Measurements from ENCODE around the gene KRTAP3-3.
"Not testable (repeated sequence)": the region's sequence is repeated elsewhere in the genome, so short reads cannot be mapped to it uniquely, and the experiment has no call there.

Gene KRTAP3-3

DNA sequence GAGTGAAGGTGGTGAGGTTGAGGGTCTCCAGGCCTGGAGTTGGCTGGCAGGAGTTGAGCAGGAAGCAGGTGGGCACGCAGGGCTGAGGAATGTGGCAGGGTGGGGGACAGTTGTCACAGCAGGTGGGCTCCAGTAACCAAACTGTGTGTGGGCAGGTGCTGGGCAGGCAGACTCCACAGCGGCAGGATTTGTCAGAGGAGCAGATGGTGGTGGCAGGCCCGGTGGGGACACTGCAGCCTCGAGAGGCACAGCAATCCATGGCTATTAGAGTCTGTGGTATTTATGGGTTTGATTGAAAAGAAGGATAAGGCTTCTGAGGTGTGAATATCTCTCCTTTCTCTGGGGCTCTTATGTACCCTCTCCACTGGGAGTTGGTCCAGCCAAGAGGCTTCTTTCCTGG is at the start of gene KRTAP3-3:
Gene KRTAP3-3, minus strand, starts transcription at position 326 of the 400 bp plus-strand sequence. Its CDS starts 67 bp downstream, at position 259.
- FAIRE-seq = no peak

DNA sequence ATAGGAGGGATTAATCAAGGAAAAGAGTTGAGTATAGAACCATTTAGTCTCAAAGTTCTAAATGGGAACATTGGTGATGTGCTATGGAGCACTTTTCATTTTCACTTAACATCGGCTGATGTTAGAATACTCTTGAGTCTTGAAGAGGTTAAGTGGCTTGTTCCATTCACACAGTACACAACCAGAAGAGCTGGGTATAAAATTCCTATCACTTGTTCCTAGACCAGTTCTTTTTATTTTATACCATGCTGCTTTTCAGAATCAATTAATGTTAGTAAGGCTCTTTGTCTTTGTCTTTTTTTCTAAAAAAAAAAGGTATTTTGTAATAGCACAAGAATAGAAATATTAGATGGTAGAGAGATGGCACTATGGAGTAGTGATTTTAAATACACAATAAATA is 49.0 kb upstream of the KRTAP3-3 start:
- no peak for FAIRE-seq

DNA sequence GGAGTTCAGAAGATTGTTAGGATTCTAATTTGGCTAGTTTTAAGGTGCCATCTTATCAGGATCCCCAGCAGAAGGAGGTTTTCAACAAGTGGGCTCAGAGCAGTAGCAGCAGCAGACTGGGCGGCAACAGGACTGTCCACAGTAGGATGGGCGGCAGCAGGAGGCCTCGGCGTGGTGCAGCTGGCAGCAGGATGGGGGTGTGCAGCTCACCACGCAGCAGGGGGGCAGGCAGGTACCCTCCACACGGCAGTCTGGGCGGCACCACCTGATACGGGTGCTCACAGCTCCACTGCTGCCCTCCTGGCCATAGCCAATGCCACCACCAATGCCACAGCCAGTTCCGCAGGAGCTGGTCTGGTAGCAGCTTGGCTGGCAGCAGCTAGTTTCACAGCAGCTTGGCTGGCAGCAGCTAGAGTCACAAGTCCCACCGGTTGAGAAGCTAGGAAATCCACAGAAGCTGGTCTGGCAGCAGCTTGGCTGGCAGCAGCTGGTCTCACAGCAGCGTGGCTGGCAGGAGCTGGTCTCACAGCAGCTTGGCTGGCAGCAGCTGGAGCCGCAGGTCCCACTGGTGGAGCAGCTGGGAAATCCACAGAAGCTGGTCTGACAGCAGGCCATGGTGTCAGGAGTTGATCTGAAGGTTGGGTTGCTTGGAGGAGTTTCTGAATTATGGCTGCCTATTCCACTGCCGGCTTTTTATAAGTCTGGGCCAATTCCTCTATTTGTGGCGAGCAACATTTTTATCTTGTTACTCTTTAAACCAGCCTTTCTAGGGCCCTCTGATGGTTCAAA is 47.0 kb upstream of the KRTAP3-3 start, which contains the start of gene KRTAP1-1:
Gene KRTAP1-1, minus strand, starts transcription at position 668 of the 789 bp plus-strand sequence. Its CDS starts 53 bp downstream, at position 615.
- not testable (repeated sequence) for FAIRE-seq

DNA sequence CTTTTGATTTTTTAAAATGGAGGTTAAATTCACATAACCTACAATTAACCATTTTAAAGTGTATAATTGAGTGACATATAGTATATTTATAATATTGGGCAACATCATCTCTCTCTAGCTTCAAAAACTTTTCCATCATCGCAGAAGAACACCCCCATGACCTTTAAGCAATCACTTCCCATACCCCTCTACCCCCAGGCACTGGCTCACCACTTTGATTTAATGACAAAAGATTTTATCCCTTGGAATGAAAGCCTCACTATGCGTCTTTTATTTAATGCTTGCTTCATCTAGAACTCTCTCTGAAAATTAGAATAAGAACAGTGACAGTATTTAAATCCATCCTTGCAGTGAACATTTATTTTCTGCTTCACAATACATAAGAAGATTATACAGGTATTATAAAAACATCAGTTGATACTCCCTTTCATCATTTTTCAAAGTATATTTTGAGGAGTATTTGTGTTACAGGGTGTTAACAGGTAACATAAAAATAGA is 43.9 kb upstream of the KRTAP3-3 start:
- no peak for FAIRE-seq

DNA sequence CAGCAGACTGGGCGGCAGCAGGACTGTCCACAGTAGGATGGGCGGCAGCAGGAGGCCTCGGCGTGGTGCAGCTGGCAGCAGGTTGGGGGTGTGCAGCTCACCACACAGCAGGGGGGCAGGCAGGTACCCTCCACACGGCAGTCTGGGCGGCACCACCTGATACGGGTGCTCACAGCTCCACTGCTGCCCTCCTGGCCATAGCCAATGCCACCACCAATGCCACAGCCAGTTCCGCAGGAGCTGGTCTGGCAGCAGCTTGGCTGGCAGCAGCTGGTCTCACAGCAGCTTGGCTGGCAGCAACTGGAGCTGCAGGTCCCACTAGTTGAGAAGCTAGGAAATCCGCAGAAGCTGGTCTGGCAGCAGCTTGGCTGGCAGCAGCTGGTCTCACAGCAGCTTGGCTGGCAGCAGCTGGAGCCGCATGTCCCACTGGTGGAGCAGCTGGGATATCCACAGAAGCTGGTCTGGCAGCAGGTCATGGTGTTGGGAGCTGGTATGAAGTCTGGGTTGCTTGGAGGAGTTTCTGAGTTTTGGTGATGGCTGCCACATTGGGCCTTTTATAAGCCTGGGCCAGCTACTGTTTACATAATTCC is 40.5 kb upstream of the KRTAP3-3 start, which contains the start of gene KRTAP1-3:
Gene KRTAP1-3, minus strand, starts transcription at position 529 of the 590 bp plus-strand sequence. Its CDS starts 53 bp downstream, at position 476.
- not testable (repeated sequence) for FAIRE-seq

DNA sequence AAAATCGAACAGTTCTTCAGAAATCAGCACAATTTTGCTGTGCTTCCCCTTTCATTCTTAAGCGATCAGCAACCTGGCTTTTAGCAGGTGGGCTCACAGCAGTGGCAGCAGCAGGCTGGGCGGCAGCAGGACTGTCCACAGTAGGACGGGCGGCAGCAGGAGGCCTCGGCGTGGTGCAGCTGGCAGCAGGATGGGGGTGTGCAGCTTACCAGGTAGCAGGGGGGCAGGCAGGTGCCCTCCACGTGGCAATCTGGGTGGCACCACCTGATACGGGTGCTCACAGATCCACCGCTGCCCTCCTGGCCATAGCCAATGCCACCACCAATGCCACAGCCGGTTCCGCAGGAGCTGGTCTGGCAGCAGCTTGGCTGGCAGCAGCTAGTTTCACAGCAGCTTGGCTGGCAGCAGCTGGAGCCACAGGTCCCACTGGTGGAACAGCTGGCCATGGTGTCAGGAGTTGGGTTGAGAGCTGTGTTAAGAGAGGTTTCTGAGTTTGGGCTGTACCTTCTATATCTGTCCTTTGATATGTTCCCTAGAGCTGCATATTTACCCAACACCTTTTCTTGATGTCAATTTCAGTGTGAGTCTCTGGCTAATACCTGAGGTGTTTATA is 35.8 kb upstream of the KRTAP3-3 start, which contains the start of gene KRTAP1-4:
Gene KRTAP1-4, minus strand, starts transcription at position 563 of the 613 bp plus-strand sequence. Its CDS starts 117 bp downstream, at position 446.
- FAIRE-seq = no peak

DNA sequence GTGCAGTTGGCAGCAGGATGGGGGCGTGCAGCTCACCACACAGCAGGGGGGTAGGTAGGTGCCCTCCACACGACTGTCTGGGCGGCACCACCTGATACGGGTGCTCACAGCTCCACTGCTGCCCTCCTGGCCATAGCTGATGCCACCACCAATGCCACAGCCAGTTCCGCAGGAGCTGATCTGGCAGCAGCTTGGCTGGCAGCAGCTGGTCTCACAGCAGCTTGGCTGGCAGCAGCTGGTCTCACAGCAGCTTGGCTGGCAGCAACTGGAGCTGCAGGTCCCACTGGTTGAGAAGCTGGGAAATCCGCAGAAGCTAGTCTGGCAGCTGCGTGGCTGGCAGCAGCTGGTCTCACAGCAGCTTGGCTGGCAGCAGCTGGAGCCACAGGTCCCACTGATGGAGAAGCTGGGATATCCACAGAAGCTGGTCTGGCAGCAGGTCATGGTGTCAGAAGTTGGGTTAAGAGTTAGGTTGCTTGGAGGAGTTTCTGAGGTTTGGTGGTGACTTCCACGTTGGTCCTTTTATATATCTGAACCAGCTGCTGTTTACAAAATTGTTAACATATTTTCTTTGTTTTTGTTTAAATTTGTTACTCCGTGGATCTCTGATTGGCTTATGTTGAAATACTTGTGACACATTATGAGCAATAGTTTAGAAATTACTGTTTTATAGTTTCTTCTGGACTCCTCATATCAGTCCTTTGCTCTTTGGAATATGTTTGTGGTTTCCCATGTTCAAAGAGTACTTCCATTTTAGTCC is 32.9 kb upstream of the KRTAP3-3 start, which contains the start of gene KRTAP1-5:
Gene KRTAP1-5, minus strand, starts transcription at position 494 of the 757 bp plus-strand sequence. Its CDS starts 53 bp downstream, at position 441.
- no peak for FAIRE-seq

DNA sequence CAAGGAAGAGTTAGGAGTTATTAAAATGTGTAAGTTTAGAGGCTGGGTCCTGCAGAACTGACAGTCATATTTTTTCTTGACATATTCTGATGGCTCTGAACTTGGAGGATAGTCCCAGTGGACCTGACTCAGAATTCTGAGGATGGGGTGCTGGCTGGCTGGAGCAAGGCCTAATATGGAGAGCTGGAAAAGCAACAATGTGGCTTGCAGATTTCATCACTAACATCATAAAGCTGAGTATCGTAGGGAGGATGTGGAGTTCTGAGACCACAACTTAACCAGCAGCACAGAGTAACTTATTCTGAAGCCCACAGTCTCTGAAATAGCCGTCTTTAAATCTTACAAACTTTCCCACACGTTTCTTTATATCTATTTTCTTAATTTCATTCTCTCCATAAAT is 30.7 kb upstream of the KRTAP3-3 start:
- FAIRE-seq = no peak

DNA sequence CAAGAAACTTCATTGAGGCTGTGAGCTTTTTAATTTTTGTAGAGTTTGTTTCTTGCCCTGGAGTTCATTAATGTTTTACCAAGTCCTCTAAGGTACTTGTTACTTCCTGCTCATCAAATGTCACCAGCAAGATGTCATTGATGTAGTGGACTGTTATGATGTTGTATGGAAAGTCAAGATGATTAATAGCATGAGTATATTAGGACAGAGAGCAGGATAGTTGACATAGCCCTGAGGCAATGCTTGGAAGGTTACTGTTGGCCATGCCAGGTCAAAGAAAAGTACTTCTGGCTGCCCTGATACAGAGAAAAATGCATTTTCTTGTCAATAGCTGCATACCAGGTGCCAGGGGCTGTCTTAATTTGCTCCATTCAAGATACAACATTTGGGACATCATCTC is 26.4 kb upstream of the KRTAP3-3 start:
- no peak for FAIRE-seq

DNA sequence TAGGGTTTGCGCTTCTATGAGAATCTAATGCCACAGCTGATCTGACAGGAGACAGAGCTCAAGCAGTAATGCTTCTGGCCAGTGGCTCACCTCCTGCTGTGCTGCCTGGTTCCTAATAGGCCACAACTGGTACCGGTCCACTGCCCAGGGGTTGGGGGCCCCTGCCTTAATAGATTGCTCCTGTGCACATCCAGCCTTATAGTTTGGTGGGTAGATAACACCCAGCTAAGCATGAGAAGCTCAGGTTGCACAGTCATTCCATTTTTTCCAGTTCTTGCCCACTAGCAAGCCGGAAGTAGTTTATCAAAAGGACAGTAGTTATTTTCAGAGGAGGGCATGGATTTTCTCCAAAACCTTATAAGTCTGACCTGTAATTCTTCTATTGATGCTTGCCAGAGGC is 25.5 kb upstream of the KRTAP3-3 start:
- FAIRE-seq = no peak

DNA sequence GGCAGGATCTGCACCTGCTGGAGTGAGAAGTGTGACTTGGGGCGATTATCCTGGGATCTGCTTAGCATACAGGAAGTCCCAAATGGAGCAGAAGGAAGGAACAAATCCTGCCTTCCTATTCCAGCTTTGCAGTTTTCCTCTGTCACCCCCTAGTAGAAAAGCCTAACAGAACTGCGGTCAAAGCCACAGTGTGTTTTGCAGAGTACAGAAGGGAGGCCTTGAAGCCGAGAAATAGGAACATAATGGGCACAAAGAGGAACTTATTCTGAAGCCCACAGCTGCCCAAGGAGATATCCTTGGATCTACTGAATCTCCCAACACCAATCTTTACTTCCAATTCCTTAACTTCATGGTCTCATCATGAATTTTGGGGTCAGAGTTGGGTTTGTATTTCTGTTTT is 24.6 kb upstream of the KRTAP3-3 start:
- FAIRE-seq = no peak

DNA sequence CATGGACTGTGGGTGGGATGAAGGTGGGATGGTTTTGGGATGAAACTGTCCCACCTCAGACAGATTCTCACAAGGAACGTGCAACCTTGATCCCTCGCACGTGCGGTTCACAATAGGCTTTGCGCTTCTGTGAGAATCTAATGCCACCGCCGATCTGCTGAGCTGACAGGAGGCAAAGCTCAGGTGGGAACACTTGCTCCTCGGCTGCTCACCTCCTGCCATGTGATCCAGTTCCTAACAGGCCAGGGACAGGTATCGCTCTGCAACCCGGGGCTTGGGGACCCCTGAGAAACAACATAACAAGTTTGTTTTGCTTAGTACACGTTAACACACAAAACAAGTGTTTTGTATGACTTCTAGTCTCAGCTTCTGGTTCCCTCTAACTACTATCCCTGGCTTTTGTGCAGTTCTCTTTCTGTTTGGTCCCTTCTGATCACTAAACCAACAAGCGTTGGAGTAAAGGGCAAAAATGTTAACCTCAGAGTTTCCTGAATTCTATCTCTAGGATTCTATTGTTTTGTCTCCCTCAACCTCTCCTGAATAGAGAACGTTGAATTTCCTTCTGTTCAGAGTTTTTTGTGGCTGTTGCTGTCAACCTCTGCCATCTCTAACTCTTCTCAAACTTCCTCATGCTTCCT is 22.7 kb upstream of the KRTAP3-3 start:
- FAIRE-seq = no peak

DNA sequence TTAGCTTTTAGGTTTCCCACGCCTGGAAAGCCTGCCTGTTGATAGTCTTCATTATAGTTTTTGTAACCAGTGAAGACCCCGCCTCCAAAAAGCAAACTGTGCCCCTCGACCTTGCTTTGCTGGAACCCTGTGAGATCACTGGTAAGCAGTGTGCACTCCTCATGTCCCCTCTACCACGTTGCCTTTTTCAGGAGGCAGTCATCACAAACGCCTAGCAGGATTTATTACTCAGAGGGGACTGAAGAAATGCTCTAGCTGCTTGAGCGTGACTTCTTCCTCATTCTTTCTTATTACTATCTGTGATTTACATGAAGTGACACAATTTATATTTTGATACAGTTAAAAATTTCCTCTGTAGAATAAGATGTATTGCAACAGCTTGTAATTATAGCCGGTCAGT is 21.5 kb upstream of the KRTAP3-3 start:
- no peak for FAIRE-seq

DNA sequence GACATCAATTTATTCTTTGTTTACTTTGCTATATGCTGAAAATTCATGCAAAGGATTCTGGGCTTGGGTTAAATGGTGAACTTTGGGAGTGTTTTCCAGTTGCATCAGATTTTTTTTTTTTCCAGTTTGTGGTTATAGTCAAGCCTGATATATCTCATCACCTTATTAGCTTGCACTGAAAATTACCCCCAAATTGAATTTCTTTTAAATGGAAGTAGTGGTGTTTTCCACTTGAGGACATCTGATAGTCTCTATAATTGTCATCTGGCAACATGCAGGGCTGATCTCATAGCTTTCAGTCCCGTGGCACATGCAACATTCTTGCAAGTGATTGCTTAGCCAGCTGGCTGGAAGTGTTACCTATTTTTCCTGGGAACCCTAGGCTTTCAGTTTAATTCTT is 19.6 kb upstream of the KRTAP3-3 start:
- FAIRE-seq = no peak

DNA sequence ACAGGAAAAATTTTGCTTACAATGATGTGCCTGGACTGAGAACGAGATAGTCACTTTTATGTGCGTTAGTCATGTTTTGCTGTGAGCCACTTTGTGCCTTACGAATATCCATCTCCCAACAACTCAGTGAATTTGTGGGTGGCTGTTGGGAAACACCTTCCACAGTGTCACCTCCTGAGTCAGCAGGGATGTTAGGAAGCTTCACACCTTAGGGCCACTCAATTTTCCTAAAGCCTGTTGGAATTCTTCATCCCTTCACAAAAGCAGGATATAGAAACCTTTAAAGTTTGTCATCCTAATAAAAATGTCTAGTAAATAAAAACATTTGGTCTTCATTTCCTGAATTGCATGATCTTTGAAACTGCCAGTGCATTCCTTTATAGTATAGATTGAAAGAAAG is 19.2 kb upstream of the KRTAP3-3 start:
- no peak for FAIRE-seq

DNA sequence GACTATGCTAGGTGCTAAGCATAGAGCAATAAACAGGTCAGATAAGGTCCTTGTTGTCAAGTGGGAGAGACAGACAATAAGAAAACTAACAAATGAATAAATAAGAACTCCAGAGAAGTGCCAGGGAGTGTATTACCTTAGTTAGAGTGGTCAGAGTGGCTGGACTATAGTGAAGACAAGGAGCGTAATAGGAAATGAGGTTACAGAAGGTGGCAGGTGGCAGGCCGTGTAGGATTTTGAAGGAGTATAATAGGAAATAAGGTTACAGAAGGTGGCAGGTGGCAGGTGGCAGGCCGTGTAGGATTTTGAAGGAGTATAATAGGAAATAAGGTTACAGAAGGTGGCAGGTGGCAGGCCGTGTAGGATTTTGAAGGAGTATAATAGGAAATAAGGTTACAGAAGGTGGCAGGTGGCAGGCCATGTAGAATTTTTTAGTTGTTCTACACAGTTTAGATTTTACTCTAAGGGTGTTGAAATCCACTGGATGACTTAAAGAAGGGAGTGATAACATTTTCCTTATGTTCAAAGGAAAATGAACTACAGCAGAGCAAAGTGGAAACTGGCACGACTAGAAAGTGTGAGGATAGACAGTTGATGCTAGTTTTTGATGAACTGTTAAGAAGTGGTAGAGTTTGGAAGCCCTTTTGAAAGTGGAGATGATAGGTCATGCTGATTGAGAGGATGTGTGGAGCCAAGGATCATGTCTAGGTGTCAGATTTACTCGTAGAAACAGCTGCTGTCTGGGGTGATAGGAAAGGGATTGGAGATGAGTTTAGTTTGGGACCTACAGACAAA is 18.6 kb upstream of the KRTAP3-3 start:
- FAIRE-seq = no peak

DNA sequence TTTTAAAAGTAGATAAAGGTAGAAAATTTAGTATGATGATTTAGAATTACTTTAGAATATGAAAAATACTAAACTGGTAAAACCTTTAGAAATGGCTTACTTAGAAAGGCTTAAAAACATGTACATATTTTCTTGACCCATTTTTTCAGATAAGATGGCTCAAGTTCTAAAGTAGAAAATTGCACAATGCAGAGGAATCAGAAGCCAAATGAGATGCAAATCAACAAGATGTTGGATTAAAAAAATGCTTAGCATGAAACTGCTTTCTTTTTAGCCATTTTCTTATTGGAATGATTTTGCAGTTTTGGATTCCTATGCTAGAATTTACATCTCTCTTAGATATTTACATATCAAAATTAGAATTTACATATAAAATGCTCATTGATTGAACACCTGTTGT is 16.5 kb upstream of the KRTAP3-3 start:
- no peak for FAIRE-seq

DNA sequence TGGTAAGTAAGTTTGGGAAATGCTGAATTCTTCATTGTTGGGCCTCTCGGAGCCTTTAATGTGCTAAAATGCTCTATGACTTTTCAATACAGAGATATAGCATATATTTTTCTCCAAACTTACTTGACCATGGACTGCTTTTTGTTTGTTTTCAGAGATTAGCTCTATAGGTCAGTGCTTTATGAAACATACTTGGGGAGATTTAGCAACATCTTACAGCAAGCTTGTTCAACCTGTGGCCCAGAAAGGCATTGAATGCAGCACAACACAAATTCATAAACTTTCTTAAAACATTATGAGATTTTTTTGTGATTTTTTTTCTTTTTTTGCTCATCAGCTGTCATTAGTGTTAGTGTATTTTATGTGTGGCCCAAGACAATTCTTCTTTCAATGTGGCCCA is 16.0 kb upstream of the KRTAP3-3 start:
- FAIRE-seq = no peak

DNA sequence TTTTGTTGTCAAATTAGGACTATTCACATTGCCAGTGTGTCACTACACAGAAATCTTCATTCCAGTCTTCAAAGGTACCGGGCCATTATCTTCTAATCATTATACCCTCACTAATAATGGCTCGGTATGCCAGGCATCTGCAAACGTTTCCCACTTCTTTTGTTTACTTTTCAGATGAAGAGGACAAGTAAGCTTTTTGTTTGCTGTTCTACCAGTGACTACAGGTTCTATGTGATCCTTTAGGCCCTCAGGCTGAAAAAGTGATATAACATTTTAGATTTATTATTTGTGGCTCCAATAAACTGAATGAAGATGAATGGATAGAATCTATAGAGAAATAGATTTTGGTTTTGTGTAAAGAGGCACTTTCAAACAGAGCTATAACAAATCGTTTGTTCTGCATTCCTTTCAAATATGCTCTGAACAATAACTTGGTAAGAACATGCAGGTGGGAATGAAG is 15.4 kb upstream of the KRTAP3-3 start:
- no peak for FAIRE-seq

DNA sequence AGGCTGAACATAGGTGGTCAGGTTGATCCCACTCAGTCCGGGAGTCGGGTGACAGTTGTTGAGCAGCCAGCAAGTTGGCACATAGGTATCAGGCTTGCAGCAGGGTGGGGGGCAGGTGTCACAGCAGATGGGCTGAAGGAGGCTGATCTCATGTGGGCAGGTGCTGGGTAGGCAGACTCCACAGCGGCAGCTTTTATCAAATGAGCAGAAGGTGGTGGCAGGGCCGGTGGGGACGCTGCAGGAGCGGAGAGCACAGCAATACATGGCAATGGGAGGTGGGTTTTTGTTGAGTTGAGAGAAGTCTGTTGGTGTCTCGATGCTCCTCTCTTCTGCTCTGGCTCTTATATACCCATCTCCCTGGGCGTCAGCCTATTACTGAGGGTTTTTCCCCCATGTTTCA is 14.8 kb upstream of the KRTAP3-3 start, which contains the start of gene KRTAP3-1:
Gene KRTAP3-1, minus strand, starts transcription at position 318 of the 400 bp plus-strand sequence. Its CDS starts 54 bp downstream, at position 264.
- no peak for FAIRE-seq

DNA sequence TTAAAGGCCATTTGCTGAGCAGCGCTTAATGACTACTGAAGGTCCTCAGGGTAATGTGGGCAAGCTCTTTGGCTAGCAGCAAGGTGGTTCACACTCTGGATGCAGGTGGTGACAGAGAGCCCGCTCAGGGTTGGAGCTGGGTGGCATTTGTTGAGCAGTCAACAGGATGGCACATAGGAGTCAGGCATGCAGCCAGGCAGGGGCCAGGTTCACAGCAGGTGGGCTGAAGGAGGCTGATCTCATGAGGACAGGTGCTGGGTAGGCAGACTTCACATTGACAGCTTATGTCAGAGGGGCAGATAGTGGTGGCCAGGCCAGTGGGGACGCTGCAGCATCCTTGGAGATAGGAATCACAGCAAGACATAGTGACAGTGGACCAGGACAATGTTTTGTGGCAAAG is 10.4 kb upstream of the KRTAP3-3 start:
- FAIRE-seq = no peak
